Right lobe of liver (tissue), 6 donors: ENCODE results near the gene SUSD6. TPM values are rescaled to one million over a fixed set of nuclear protein-coding genes. Genes with fewer than 3 reads are reported as not detected.

Experiments
- ATAC-seq, 4 donors: fragments of 200-7000 bp; cut with Tn5 transposase; one replicate each; pipeline ENCODE4 v1.9.1; 2020; ENCODE audit warnings: mild to moderate bottlenecking in 4 of 4, moderate library complexity in 4 of 4
- DNase-seq, 3 donors: peaks; one replicate each; pipeline ENCODE4 v3.0.0-alpha.2; 2020
- H3K27ac ChIP-seq, 3 donors: fragments of 200-600 bp; one replicate each; pipeline ENCODE4 v1.8.0; 2022
- H3K27me3 ChIP-seq, 2 donors: fragments of 200-600 bp; one replicate each; pipeline ENCODE4 v1.8.0; 2022
- H3K36me3 ChIP-seq, 4 donors: fragments of 200-600 bp; sonication (generic) in 1 of 4; one replicate each; pipeline versions ENCODE4 v1.5.1 to v1.8.0; 2017 to 2022; ENCODE audit warnings: control low read depth in 1 of 4
- H3K4me1 ChIP-seq, 4 donors: fragments of 200-600 bp; sonication (generic) in 1 of 4; one replicate each; pipeline versions ENCODE4 v1.5.1 to v1.8.0; 2017 to 2022; ENCODE audit warnings: control low read depth in 1 of 4
- H3K4me3 ChIP-seq, 3 donors: fragments of 200-600 bp; one replicate each; pipeline ENCODE4 v1.8.0; 2022
- H3K9me3 ChIP-seq, 4 donors: fragments of 200-600 bp; sonication (generic) in 1 of 4; one replicate each; pipeline versions ENCODE4 v1.5.1 to v1.8.0; 2017 to 2022; ENCODE audit warnings: control low read depth in 1 of 4
- CTCF ChIP-seq, 4 donors: fragments of 200-600 bp in 3 of 4; fragments of 450-650 bp in 1 of 4; IDR thresholded peaks; one replicate each; pipeline versions ENCODE4 v1.5.1 to v1.8.0; 2016 to 2022; ENCODE audit warnings: antibody characterized with exemption in 4 of 4, mild to moderate bottlenecking in 2 of 4
- POLR2A ChIP-seq: fragments of 450-650 bp; IDR thresholded peaks from one replicate; pipeline ENCODE4 v1.6.1; 2017; ENCODE audit warnings: antibody characterized with exemption, mild to moderate bottlenecking
- WGBS: methylation state at CpG from one replicate; pipeline ENCODE4 v1.1.6; 2018; ENCODE audit warnings: low coverage, low lambda C conversion rate; ENCODE audit not compliant: insufficient coverage; ENCODE audit errors: missing lambda C conversion rate; 5-methylcytosine and 5-hydroxymethylcytosine counted together
- intact Hi-C, 2 donors: fragments of 100-400 bp; cut with DNase I; formaldehyde crosslinking; loops; one replicate each; pipeline versions ENCODE4 v1.11.2 to v1.14.1; 2022
- total RNA-seq, 6 experiments: library from RNA; depleted of rRNA in 2 of 6; stranded (reverse); fragments of >200 nt in 2 of 6; fragmentation: NEBNext Ultra II Directional in 3 of 6; extraction: Animal tissue kit (Norgen Biotek cat#: 25700) in 3 of 6; gene quantifications; one replicate each; pipeline versions ENCODE4 v1.1.0 to v1.2.4, GENCODE V29; 2016 to 2023
- donor health status: DM: no; HTN: yes; CAD: no.
- donor health status: DM: no; HTN: no; CAD: no.
- donor health status: DM: no; HTN: no; CAD: no.
- donor health status: DM: no; HTN: yes; CAD: no.
- donor health status: DM: no; HTN: yes; CAD: no.

Gene SUSD6
- total RNA-seq, 6 experiments from 2014 or later, result 9.6 to 17.4 (median 12.5) TPM

GRCh38 chr14:69579476-69579875 lies 31.9 kb upstream of the SUSD6 start:
- Histone ChIP-seq H3K9me3 (no peaks in the 10 kb centered on the region), H3K27ac (peak overlapping the region in 2 of 3 donors; percentile 38 to 73), H3K4me3 (no peak overlapping the region), H3K27me3 (no peaks in the 10 kb centered on the region), H3K36me3 (no peaks in the 10 kb centered on the region), H3K4me1 (peaks cover 0 to 4% (median 0%) of the 10 kb centered on the region in 4 donors)
- DNase-seq, result no peak
- TF ChIP-seq POLR2A, result no peak
- no peak for TF ChIP-seq CTCF (IDR thresholded peaks at IDR 0.05)
- no peak for ATAC-seq
- intact Hi-C loops, result no loop called here
- WGBS, result 72% methylated on average over 2 of the region's 2 CpGs

- H3K4me3 ChIP-seq, result no peak overlapping the region
- intact Hi-C loops, result loop anchor here in 1 of 2 donors (10.0 kb wide), 1 partner anchor 145 kb away; no protein-coding TSS in a partner anchor
- H3K36me3 ChIP-seq, result no peaks in the 10 kb centered on the region
- no peaks in the 10 kb centered on the region for H3K4me1 ChIP-seq
- WGBS, result 29% methylated on average over 4 of the region's 7 CpGs
- DNase-seq (peak in 2 of 3 donors; percentile 41 to 82), ATAC-seq (peak; percentile 91 to 97 (median 94))
- no peaks in the 10 kb centered on the region for H3K27me3 ChIP-seq
- H3K27ac ChIP-seq, result peak overlapping the region in 2 of 3 donors; percentile 38 to 73
- H3K9me3 ChIP-seq, result no peaks in the 10 kb centered on the region
- TF ChIP-seq CTCF (IDR thresholded peaks at IDR 0.05), result peak; percentile 44 to 56 (median 52)
- TF ChIP-seq POLR2A, result no peak
These were observed 31.3 kb upstream of the SUSD6 start for GRCh38 chr14:69580009-69580577.

DNA sequence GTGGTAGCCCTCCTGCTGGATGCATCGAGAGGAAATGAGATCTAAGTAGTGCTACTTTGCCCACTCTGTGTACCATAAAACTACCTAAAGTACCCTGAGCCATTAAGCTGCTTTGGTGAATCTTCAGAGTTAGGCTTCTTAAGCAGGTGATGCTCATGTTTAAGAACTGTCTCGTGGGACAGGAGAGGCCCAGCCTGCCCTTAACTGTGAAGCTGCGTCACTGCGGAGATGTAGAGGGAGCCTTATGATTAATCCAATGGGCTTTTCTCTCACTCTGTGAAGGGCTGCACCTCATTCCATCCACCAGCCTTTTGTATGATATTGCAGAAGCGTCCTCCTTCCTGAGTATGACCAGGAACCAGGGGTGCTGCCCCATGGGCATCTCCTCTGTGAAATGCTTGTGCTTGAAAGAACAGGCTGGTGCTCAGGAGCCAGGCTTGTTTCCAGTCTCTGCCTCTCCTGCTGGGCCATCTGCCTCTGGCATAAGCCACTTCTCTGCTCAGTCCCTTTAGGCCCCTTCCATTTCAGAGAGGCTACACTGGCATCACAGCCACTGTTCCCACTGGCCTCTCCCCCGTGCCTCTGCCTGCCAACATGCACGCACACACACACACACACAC lies 30.0 kb upstream of the SUSD6 start:
- no peak for ATAC-seq
- no peaks in the 10 kb centered on the region for H3K27me3 ChIP-seq
- TF ChIP-seq CTCF (IDR thresholded peaks at IDR 0.05) (no peak), POLR2A (no peak)
- WGBS, result no CpG with 5 or more reads among the region's 7 CpGs
- no peak overlapping the region for H3K27ac ChIP-seq
- H3K4me1 ChIP-seq, result no peaks in the 10 kb centered on the region
- no peak overlapping the region for H3K4me3 ChIP-seq
- no peaks in the 10 kb centered on the region for H3K36me3 ChIP-seq
- no peaks in the 10 kb centered on the region for H3K9me3 ChIP-seq
- no peak for DNase-seq
- intact Hi-C loops, result loop anchor here in 1 of 2 donors (10.0 kb wide), 1 partner anchor 143 kb away; no protein-coding TSS in a partner anchor

DNA sequence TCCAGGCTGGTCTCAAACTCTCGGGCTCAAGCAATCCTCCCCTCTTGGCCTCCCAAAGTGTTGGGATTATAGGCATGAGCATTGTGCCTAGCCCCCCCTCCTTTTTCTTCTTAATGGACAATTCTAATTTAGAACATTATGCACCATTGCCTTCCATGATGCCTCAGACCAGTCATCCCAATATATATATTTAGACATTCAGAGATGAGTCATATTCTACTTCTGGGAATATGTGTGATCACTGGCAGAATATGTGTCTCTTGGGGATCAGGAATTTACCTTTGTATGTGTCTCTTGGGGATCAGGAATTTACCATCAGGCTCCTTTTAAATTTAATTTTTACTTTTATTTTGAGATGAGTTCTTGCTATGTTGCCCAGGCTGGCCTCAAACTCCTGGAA lies 29.2 kb upstream of the SUSD6 start:
- Histone ChIP-seq H3K36me3 (no peaks in the 10 kb centered on the region), H3K27ac (no peak overlapping the region), H3K27me3 (no peaks in the 10 kb centered on the region), H3K4me1 (no peaks in the 10 kb centered on the region), H3K4me3 (no peak overlapping the region), H3K9me3 (no peaks in the 10 kb centered on the region)
- intact Hi-C loops, result loop anchor here in 1 of 2 donors (10.0 kb wide), 1 partner anchor 143 kb away; no protein-coding TSS in a partner anchor
- DNase-seq, result no peak
- no peak for TF ChIP-seq POLR2A
- TF ChIP-seq CTCF (IDR thresholded peaks at IDR 0.05), result no peak
- WGBS, result 86% methylated on average over 1 of the region's 1 CpG
- ATAC-seq, result no peak
